ENCODE measurements around the gene CLASP1. TPM values are rescaled to one million over a fixed set of nuclear protein-coding genes. Genes with fewer than 3 reads are reported as not detected.

CLASP1 gene
- total and polyA plus RNA-seq, 2 of the 8 experiments (the other 6 are each of a cell fraction or from before 2014, with no cell fraction given): 7.3 to 53.9 TPM

- no peak overlapping the region for H3K18ac ChIP-seq (ENCODE audit: extremely low read depth, low read length)
- POLR2A ChIA-PET (ENCODE audit: partially characterized antibody): no interaction called here
- H3K79me1 ChIP-seq (ENCODE audit: low read depth, low read length): no peaks in the 10 kb centered on the region
- no peak overlapping the region for H3K56ac ChIP-seq (replicated peaks; ENCODE audit: insufficient read length, low read depth, low read length)
- H2AK5ac ChIP-seq (ENCODE audit: low read depth, low read length): no peak overlapping the region
- no peaks in the 10 kb centered on the region for H3K23me2 ChIP-seq (ENCODE audit: low read depth, low read length)
- H3K27ac ChIP-seq (ENCODE audit: low read depth, low read length): no peak overlapping the region
- no peak overlapping the region for H3K4me2 ChIP-seq (ENCODE audit: insufficient read depth in 1 of 2, low read depth in 2 of 2, low read length in 2 of 2)
- H2BK120ac ChIP-seq (replicated peaks; ENCODE audit: low read depth, low read length): no peak overlapping the region
- no peak overlapping the region for H2AFZ ChIP-seq (ENCODE audit: low read length)
- H3K4ac ChIP-seq (replicated peaks; ENCODE audit: insufficient read length, low read depth, low read length): no peak overlapping the region
- H4K91ac ChIP-seq (replicated peaks; ENCODE audit: insufficient read length, low read length): no peak overlapping the region
- FAIRE-seq (no peak), DNase-seq (ENCODE audit: low read depth in 1 of 2, low spot score in 2 of 2) (no peak)
- no peak overlapping the region for H4K8ac ChIP-seq (ENCODE audit: extremely low read depth, insufficient read depth, low read length)
- H3K4me1 ChIP-seq (replicated peaks in 1 of 4; ENCODE audit: control insufficient read depth in 3 of 4, insufficient read depth in 4 of 4, low read length in 3 of 4): peaks cover 0 to 5% (median 4%) of the 10 kb centered on the region in 4 experiments; a peak in 4 of 7 replicates
- H3K4me3 ChIP-seq (ENCODE audit: extremely low read depth in 1 of 4, insufficient read depth in 2 of 4, low read depth in 3 of 4, low read length in 4 of 4): no peak overlapping the region
- no peak overlapping the region for H2BK15ac ChIP-seq (ENCODE audit: low read length)
- CTCF ChIA-PET (ENCODE audit: partially characterized antibody): interaction anchor here (0.6 kb wide), 1 partner anchor 1166 kb away, joined by 3 read pairs; no protein-coding TSS in a partner anchor
- no peak overlapping the region for H2BK5ac ChIP-seq (ENCODE audit: low read depth, low read length)
- no peaks in the 10 kb centered on the region for H3K27me3 ChIP-seq (replicated peaks in 1 of 4; ENCODE audit: control insufficient read depth in 3 of 4, extremely low read depth in 1 of 4, insufficient read depth in 3 of 4, low read length in 3 of 4)
- peaks cover 2% of the 10 kb centered on the region in 2 experiments for H4K20me1 ChIP-seq (replicated peaks in 1 of 2; ENCODE audit: control insufficient read depth in 1 of 2, insufficient read depth in 2 of 2, low read length in 2 of 2)
- no peak overlapping the region for H3K9ac ChIP-seq (replicated peaks in 1 of 4; ENCODE audit: extremely low read depth in 1 of 4, low read depth in 3 of 4, low read length in 3 of 4)
- H3K23ac ChIP-seq (ENCODE audit: insufficient read length): no peak overlapping the region
- no peak overlapping the region for H4K5ac ChIP-seq (ENCODE audit: insufficient read length, low read depth, low read length)
- H2BK12ac ChIP-seq (ENCODE audit: low read depth, low read length): no peak overlapping the region
- no peaks in the 10 kb centered on the region for H3K9me3 ChIP-seq (ENCODE audit: insufficient read depth in 2 of 2, low read depth in 1 of 2, low read length in 1 of 2)
- H3K14ac ChIP-seq (ENCODE audit: insufficient read length): no peak overlapping the region
- peaks cover 0 to 22% of the 10 kb centered on the region in 2 experiments; a peak in 2 of 4 replicates for H3K79me2 ChIP-seq (ENCODE audit: control insufficient read depth in 1 of 2, insufficient read depth in 2 of 2, low read length in 2 of 2)
- peaks cover 0 to 2% (median 0%) of the 10 kb centered on the region in 4 experiments; a peak in 1 of 8 replicates for H3K36me3 ChIP-seq (ENCODE audit: control insufficient read depth in 2 of 4, insufficient read depth in 4 of 4, low read length in 3 of 4)
- no peak overlapping the region for H2BK20ac ChIP-seq (ENCODE audit: low read length)
- WGBS, 2 experiments (ENCODE audit: extremely low coverage in 1 of 2, insufficient coverage in 1 of 2, insufficient read length in 1 of 2, insufficient replicate concordance in 2 of 2, low coverage in 1 of 2, low lambda C conversion rate in 2 of 2, missing lambda C conversion rate in 1 of 2): 75% methylated on average over 3 of the region's 3 CpGs; no CpG with 5 or more reads in 1 of the 2 experiments
- no peak for TF ChIP-seq KDM4A (IDR thresholded peaks at IDR 0.05; ENCODE audit: low read depth, low read length, severe bottlenecking)
- no peak for TF ChIP-seq BRCA1 (IDR thresholded peaks at IDR 0.05; ENCODE audit: low read depth, low read length)
- no peak for TF ChIP-seq CBX8 (IDR thresholded peaks at IDR 0.05; ENCODE audit: borderline replicate concordance, low read depth, low read length)
- TF ChIP-seq RXRA (IDR thresholded peaks at IDR 0.05; ENCODE audit: insufficient read depth, low read depth, low read length): no peak
- TF ChIP-seq SP1 (IDR thresholded peaks at IDR 0.05; ENCODE audit: low read depth, low read length): no peak
- no peak for TF ChIP-seq KDM1A (IDR thresholded peaks at IDR 0.05; ENCODE audit: borderline replicate concordance, low read length)
- TF ChIP-seq HDAC2 (IDR thresholded peaks at IDR 0.05; ENCODE audit: borderline replicate concordance in 1 of 2, low read depth in 2 of 2, low read length in 2 of 2): no peak
- no peak for TF ChIP-seq TEAD4 (IDR thresholded peaks at IDR 0.05; ENCODE audit: low read depth, low read length)
- TF ChIP-seq SAP30 (IDR thresholded peaks at IDR 0.05; ENCODE audit: insufficient read depth, insufficient replicate concordance, low read length): no peak
- TF ChIP-seq ZNF274 (IDR thresholded peaks at IDR 0.05; ENCODE audit: borderline replicate concordance, extremely low read depth, low read length): no peak
- no peak for TF ChIP-seq RAD21 (IDR thresholded peaks at IDR 0.05 in 1 of 2, conservative IDR thresholded peaks at IDR 0.05 in 1 of 2; ENCODE audit: low read depth in 2 of 2, low read length in 2 of 2)
Measured at GRCh38 chr2:121492409-121492808, 156.9 kb downstream of the CLASP1 start.

Measured in H1 (cell line).